Spleen (tissue), 11 donors: ENCODE results near the gene SLC25A48. TPM values are rescaled to one million over a fixed set of nuclear protein-coding genes. Genes with fewer than 3 reads are reported as not detected.
A peak's percentile ranks its signal among the peaks of the same experiment; 100 is the strongest.

Experiments
- DNase-seq: peaks from one replicate; pipeline ENCODE4 v3.0.0-alpha.2; 2020
- H3K27ac ChIP-seq, 8 donors: fragments of 200-600 bp; sonication (generic) in 7 of 8; 1 replicate in 4 of 8; 2 replicates in 4 of 8; pipeline versions ENCODE4 v1.5.0 to v1.8.0; 2016 to 2021; ENCODE audit warnings: inconsistent platforms in 4 of 8, mild to moderate bottlenecking in 4 of 8, moderate library complexity in 1 of 8
- H3K27me3 ChIP-seq, 7 donors: fragments of 200-600 bp; sonication (generic) in 6 of 7; replicated peaks in 1 of 7; 1 replicate in 4 of 7; 2 replicates in 3 of 7; pipeline versions ENCODE4 v1.5.0 to v1.8.0; 2016 to 2021; ENCODE audit warnings: inconsistent platforms in 3 of 7, mild to moderate bottlenecking in 1 of 7
- H3K36me3 ChIP-seq, 6 donors: fragments of 200-600 bp; sonication (generic) in 5 of 6; 1 replicate in 4 of 6; 2 replicates in 2 of 6; pipeline versions ENCODE4 v1.5.0 to v1.8.0; 2016 to 2021; ENCODE audit warnings: inconsistent platforms in 2 of 6
- H3K4me1 ChIP-seq, 6 donors: fragments of 200-600 bp; sonication (generic) in 5 of 6; 1 replicate in 3 of 6; 2 replicates in 3 of 6; pipeline versions ENCODE4 v1.5.0 to v1.8.0; 2016 to 2021; ENCODE audit warnings: inconsistent platforms in 3 of 6
- H3K4me3 ChIP-seq, 8 donors: fragments of 200-600 bp; sonication (generic) in 7 of 8; 1 replicate in 4 of 8; 2 replicates in 4 of 8; pipeline versions ENCODE4 v1.5.0 to v1.8.0; 2016 to 2021; ENCODE audit warnings: inconsistent platforms in 4 of 8, mild to moderate bottlenecking in 4 of 8, moderate library complexity in 2 of 8
- H3K9me3 ChIP-seq, 8 donors: fragments of 200-600 bp; sonication (generic) in 7 of 8; 1 replicate in 4 of 8; 2 replicates in 4 of 8; pipeline versions ENCODE4 v1.5.0 to v1.8.0; 2016 to 2021; ENCODE audit warnings: inconsistent platforms in 4 of 8
- POLR2A ChIP-seq, 3 donors: fragments of 450-650 bp; IDR thresholded peaks; one replicate each; pipeline ENCODE4 v1.5.1; 2017; ENCODE audit warnings: antibody characterized with exemption in 3 of 3, mild to moderate bottlenecking in 1 of 3
- POLR2AphosphoS5 ChIP-seq, 3 donors: sonication (generic); formaldehyde crosslinking; IDR thresholded peaks; one replicate each; pipeline ENCODE4 v1.5.1; 2017; ENCODE audit warnings: antibody characterized with exemption in 3 of 3
- WGBS, 5 donors: extraction: QIAGEN DNeasy Blood & Tissue Kit in 3 of 5; methylation state at CpG; one replicate each; pipeline versions ENCODE4 v1.1.5 to v1.1.7; 2013 to 2018; 5-methylcytosine and 5-hydroxymethylcytosine counted together
- intact Hi-C: fragments of 100-400 bp; cut with DNase I; formaldehyde crosslinking; loops from one replicate; pipeline ENCODE4 v1.15.0; 2023; ENCODE audit warnings: low total_unique reads
- microRNA-seq, 3 donors: library from miRNA; unstranded; fragments of <30 nt; microRNA quantifications; one replicate each; pipeline versions ENCODE4 to v1.1.0, GENCODE V29; 2019 to 2020
- polyA plus RNA-seq, 3 donors: library from polyadenylated mRNA; stranded (reverse); fragments of 200-250 nt; gene quantifications; one replicate each; pipeline ENCODE4 v1.2.1, GENCODE V29; 2013
- small RNA-seq, 4 donors: library from RNA; depleted of rRNA; stranded (forward); fragments of <200 nt; gene quantifications; one replicate each; pipeline ENCODE3, GENCODE V24; 2016
- total RNA-seq, 7 donors: library from RNA; depleted of rRNA in 3 of 7; stranded (reverse); fragments of >200 nt in 3 of 7; fragmentation: NEBNext Ultra II Directional in 4 of 7; extraction: Animal tissue kit (Norgen Biotek cat#: 25700) in 4 of 7; gene quantifications; one replicate each; pipeline versions ENCODE4 v1.1.0 to v1.2.1, GENCODE V29; 2016 to 2021
- TF ChIP-seq, protein P1 (sequence below), 11 experiments: fragments of 200-600 bp in 7 of 11; fragments of 450-650 bp in 4 of 11; sonication (generic) in 4 of 11; IDR thresholded peaks in 8 of 11; conservative IDR thresholded peaks in 3 of 11; 1 replicate in 7 of 11; 2 replicates in 4 of 11; pipeline versions ENCODE4 v1.4.0 to v1.8.0; 2016 to 2021; ENCODE audit warnings: antibody characterized with exemption in 11 of 11, inconsistent platforms in 4 of 11, mild to moderate bottlenecking in 1 of 11
- donor health status: healthy with polysubstance abuse.
- donor health status: DM: no; HTN: no; CAD: no; lungs with moderate emphysema.
- donor health status: DM: no; HTN: no; CAD: no.
- donor health status: Bipolar disorder and iron deficiency.
- donor health status: healthy.
- donor health status: DM: no; HTN: no; CAD: no.
- donor health status: DM: yes; HTN: yes; CAD: no.

SLC25A48 gene
- total and polyA plus RNA-seq, 10 donors: 0.06 to 0.66 (median 0.33) TPM; not detected in 7

DNA sequence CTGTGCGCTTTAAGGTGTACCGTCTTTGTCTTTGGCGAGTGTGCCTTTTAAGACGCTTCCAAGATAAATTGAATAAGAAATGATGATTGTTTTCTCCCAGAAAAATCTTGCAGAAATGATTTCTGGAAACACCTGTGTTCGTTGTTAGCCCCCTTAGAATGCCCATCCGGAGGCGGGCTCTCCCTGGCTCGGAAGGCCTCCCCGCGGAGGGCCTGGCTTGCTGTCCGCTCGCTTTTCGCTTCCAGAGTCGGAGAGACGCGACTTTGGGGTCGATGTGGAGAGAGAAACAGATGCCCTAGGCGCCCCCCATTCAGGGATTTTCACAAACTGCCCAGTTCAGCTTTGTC, 96.5 kb downstream of the SLC25A48 start:
- no peaks in the 10 kb centered on the region for H3K36me3 ChIP-seq
- H3K4me1 ChIP-seq: peaks cover 0 to 14% (median 11%) of the 10 kb centered on the region in 6 donors
- H3K27ac ChIP-seq: no peak overlapping the region
- TF ChIP-seq POLR2A (IDR thresholded peaks at IDR 0.05) (no peak), POLR2AphosphoS5 (IDR thresholded peaks at IDR 0.05) (no peak)
- TF ChIP-seq, protein P1, sequence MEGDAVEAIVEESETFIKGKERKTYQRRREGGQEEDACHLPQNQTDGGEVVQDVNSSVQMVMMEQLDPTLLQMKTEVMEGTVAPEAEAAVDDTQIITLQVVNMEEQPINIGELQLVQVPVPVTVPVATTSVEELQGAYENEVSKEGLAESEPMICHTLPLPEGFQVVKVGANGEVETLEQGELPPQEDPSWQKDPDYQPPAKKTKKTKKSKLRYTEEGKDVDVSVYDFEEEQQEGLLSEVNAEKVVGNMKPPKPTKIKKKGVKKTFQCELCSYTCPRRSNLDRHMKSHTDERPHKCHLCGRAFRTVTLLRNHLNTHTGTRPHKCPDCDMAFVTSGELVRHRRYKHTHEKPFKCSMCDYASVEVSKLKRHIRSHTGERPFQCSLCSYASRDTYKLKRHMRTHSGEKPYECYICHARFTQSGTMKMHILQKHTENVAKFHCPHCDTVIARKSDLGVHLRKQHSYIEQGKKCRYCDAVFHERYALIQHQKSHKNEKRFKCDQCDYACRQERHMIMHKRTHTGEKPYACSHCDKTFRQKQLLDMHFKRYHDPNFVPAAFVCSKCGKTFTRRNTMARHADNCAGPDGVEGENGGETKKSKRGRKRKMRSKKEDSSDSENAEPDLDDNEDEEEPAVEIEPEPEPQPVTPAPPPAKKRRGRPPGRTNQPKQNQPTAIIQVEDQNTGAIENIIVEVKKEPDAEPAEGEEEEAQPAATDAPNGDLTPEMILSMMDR (IDR thresholded peaks at IDR 0.05 in 8 of 11, conservative IDR thresholded peaks at IDR 0.05 in 3 of 11): no peak
- no peaks in the 10 kb centered on the region for H3K9me3 ChIP-seq
- no peak for DNase-seq
- intact Hi-C loops: no loop called here
- H3K4me3 ChIP-seq: peak overlapping the region in 1 of 8 donors; percentile 56
- 24 to 35% (median 24%) methylated on average over 18 of the region's 18 CpGs for WGBS, 5 donors
- peaks cover 0 to 91% (median 43%) of the 10 kb centered on the region in 7 donors for H3K27me3 ChIP-seq

DNA sequence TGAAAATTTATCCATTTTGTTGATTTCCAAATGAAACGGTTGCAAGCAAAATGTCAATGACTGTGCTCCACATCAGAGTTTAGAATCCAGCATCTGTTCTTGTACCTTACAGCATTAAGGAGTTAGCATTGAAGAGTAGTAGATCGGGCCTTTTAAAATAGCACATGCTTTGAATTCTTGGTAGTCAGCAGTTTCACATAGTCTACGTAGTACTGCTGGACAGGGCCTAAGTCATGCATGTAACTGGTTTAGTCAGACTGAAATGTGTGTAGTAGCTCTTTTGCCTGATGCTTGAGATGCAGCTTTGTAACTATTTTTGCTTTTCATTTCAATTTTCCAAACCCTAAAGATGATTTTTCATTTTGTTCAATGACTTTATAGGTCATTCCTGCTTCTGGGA, 100.5 kb downstream of the SLC25A48 start:
- Histone ChIP-seq H3K27me3 (peaks cover 0 to 62% (median 21%) of the 10 kb centered on the region in 7 donors), H3K27ac (no peak overlapping the region), H3K4me1 (peaks cover 0 to 11% (median 9%) of the 10 kb centered on the region in 6 donors), H3K4me3 (no peak overlapping the region), H3K9me3 (no peaks in the 10 kb centered on the region), H3K36me3 (no peaks in the 10 kb centered on the region)
- 70 to 88% (median 77%) methylated on average over 3 of the region's 3 CpGs for WGBS, 5 donors
- intact Hi-C loops: no loop called here
- TF ChIP-seq POLR2A (IDR thresholded peaks at IDR 0.05) (no peak), POLR2AphosphoS5 (IDR thresholded peaks at IDR 0.05) (no peak)
- TF ChIP-seq, protein P1 (IDR thresholded peaks at IDR 0.05 in 8 of 11, conservative IDR thresholded peaks at IDR 0.05 in 3 of 11): no peak
- DNase-seq: no peak

DNA sequence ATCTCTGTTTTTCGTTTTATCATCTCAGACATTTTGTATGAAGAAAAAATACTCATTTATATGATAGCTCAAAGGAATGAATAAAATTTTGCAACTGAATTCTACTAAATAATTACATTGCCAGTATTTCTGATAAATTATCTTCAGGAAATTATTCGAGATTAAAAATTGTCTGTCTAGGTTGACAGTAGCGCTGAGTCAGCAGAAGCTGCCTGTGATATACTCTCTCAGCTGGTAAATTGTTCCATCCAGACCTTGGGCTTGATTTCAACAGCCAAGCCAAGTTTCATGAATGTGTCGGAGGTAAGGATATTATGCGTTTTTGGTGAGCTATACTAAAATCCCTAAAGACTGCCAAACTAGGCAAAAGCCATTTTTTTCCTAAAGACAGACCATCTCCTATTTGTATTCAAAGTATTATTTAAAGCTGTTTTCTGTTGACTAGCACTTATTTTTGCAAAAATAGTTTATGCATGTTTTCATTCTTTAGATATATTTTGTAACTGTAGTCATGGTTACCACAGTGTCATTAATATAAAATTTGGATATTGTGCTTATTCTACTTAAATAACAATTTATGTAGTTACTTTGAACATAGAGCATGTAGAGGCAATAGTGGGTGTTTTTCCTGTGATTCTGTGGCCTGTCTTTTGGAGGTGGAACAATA, 102.9 kb downstream of the SLC25A48 start:
- Histone ChIP-seq H3K4me3 (no peak overlapping the region), H3K4me1 (no peaks in the 10 kb centered on the region), H3K36me3 (no peaks in the 10 kb centered on the region), H3K27ac (no peak overlapping the region), H3K9me3 (no peaks in the 10 kb centered on the region), H3K27me3 (peaks cover 0 to 38% (median 3%) of the 10 kb centered on the region in 7 donors)
- 56 to 78% (median 72%) methylated on average over 5 of the region's 5 CpGs for WGBS, 5 donors
- intact Hi-C loops: no loop called here
- no peak for DNase-seq
- TF ChIP-seq POLR2A (IDR thresholded peaks at IDR 0.05) (no peak), POLR2AphosphoS5 (IDR thresholded peaks at IDR 0.05) (no peak)
- TF ChIP-seq, protein P1 (IDR thresholded peaks at IDR 0.05 in 8 of 11, conservative IDR thresholded peaks at IDR 0.05 in 3 of 11): no peak

Small RNA genes lying within 50 kb of the gene (microRNA-seq; reads per million reads assigned to microRNA genes)
- 0 reads per million in 3 donors for gene MIR5692C1

Small RNA genes lying within 50 kb of the gene (small RNA-seq; reads per million reads assigned to genes)
- gene MIR5692C1: 0 reads per million in 4 donors

Other genes with a start within 250 kb of the SLC25A48 start
- not detected for gene IL9, start 61.2 kb downstream of the SLC25A48 start, total RNA-seq
- gene IL9, start 61.2 kb downstream of the SLC25A48 start, polyA plus RNA-seq: not detected
- gene LECT2, start 120.3 kb downstream of the SLC25A48 start, total RNA-seq: not detected
- not detected for gene LECT2, start 120.3 kb downstream of the SLC25A48 start, polyA plus RNA-seq
- 100 to 1,000 TPM; 126 to 214 (median 157) TPM for gene TGFBI, start 194.3 kb downstream of the SLC25A48 start, total RNA-seq
- 10 to 100 TPM; 31.0 to 59.5 (median 56.9) TPM for gene TGFBI, start 194.3 kb downstream of the SLC25A48 start, polyA plus RNA-seq